ENCODE results near the gene RAB11FIP5.
"Not testable (repeated sequence)": the region's sequence is repeated elsewhere in the genome, so short reads cannot be mapped to it uniquely, and the experiment has no call there.

The RAB11FIP5 gene

DNA sequence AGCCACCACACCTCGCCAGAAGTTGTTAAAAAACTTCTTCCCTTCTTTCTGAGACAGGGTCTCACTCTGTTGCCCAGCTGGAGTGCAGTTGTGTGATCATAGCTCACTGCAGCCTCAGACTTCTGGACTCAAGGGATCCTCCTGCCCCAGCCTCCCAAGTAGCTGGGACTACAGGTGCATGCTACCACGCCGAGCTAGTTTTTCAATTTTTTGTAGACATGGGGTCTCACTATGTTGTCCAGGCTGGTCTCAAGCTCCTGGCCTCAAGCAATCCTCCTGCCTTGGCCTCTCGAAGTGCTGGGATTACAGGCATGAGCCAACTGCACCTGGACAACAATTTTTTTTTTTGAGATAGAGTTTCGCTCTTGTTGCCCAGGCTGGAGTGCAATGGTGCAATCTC is 47.7 kb downstream of the RAB11FIP5 start:
- not testable (repeated sequence) for DNase-seq

DNA sequence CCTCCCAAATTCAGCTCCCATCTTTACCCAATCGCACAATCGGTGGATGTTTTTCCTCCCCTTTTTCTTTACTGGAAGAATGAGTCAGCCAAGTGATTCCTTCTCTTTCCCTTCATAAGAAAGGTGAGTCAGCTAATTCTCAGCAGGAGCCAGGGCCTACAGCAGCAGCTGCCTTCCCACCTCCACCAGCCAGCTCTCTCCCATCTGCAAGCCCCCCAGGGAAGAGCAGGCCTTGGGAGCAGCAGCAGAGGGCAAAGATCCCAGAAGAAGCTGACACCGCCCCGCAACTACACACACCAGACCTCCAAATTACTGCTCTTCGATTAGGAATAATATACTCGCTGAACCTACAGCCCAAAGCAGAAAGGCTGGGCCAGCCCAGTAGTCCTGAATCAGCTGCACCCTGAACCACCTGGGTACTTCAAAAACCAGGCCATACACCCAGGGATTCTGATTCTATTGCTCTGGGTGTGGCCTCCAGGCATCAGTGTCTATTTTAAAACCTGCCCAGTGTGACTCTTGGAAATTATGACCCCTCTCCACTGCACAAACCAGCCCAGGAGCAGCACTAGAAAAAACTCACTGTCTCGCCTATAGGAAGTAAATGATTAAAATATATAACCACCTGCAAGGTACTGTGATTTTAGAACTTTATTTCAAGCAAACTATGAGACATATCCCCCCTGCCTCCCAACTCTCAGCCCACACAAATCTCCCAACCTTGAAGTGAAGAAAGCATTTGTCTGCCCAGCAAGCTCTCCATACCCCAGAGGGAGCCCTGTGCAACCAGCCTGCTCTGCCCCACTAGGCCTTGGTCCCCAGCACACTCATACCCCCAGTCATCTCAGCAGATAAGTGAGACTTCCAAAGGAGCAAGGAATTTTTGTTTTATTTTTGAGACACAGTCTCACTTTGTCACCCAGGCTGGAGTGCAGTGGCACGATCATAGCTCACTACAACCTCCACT is 48.6 kb downstream of the RAB11FIP5 start:
- no peak for DNase-seq

DNA sequence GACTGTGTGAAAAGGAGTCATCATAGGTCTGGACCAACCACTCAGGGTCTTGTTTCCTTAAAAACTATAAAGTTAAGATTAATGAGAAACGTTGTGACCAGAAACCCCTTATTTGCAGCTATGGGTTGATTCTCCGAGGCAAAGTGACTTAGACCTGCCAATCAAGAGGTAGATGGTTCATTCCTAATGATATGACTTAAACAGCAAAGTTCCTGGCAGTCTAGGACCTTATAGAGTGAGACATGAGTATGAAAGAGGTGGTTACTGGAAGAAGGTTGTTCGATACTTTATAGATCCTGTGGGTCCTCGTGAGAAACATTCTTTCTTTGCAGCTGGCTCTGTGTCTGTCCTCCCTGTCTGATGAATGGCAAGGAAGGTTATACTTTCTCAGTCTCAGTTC is 49.3 kb downstream of the RAB11FIP5 start:
- DNase-seq = no peak

DNA sequence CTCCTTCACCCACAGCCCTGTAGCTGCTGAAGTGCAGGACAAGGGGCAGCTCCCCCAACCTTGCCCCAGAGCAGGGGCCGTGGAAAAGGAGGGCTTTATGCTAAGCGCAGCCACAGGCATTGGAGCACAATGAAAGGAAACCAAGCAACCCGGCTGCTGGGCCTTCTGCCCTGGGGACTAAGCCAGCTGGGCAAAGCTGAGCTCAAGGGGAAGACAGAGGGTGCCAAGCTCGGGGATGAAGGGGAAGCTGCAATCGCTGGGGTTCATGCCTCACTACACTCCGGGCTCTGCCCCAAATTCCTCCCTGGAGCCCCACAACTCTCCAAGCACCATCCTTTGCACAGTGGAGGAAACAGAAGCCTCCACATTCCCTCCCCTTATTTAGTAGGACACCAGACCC is 53.6 kb downstream of the RAB11FIP5 start:
- DNase-seq = no peak

DNA sequence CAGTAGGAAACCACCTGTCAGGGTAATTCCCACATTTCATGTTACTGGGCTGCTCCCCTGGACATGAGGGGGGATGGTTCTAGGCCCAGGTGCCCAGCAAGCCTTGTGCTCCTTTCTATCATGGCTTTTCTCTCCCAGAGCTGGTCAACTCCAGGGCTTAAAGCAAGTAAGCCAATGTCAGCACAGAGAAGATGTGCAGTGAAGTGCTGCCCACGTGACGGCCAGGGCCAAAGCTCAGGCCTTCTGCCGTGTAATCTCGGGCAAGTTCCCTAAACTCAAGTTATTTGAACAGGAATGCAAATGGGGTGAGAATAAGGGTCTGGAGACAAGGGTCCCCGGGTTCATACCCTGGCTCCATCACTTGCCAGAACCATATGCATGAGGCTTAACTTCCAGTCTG is 57.8 kb downstream of the RAB11FIP5 start:
- no peak for DNase-seq

DNA sequence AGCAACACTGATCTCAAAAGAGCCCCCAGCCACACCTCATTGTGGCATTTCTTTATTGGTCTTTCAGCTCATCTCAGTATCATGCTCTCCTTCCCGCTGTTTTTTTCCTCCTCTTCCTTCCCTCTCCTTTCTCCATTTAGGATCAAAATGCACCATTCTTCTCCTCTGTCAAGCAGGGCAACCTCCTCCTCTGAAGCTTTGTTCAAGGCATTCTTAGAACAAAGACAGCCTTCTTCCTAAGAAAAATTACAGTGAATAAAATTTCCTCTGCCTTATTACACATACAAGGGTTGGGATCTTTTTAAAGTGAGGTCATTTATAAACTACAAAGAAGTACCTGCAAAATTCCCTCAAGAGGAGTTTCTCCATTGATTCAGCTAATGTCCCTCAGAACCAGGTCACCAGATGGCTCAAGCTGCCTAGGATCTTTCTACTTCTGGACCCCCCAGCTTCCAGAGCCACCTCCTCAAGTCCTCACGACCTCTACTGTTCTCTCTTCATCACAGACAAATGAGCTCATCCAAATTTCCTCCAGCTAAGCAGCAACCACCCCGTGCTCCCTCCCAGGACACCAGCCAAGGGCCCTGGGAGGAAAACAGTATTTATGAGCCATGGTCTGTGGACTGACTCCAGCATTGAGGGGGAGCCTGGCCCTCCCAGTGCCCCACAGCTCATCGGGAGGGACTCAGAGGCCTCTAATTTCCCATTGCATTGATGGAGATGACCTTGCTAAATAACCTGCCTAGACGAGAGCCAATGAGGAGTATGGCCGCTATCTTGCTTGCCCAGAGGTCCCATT is 59.2 kb downstream of the RAB11FIP5 start:
- no peak for DNase-seq

DNA sequence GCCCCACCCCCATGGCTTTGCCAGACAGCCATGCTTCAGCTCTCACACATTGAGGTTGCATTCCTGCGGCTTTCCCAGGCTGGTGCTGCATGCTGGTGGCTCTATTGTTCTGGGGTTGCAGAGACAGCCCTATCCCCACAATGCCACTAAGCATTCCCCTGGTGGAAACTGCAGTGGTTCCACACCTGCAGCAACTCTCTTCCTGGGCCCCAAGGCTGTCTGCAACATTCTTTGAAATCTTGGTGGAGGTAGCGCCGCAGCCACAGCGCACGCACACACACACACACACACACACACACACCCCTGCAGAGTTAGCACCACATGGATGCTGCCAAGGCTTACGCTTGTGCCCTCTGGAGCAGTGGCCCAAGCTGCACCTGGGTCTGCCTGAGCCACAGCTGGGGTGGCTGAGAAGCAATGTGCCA is 62.6 kb downstream of the RAB11FIP5 start:
- DNase-seq = no peak

DNA sequence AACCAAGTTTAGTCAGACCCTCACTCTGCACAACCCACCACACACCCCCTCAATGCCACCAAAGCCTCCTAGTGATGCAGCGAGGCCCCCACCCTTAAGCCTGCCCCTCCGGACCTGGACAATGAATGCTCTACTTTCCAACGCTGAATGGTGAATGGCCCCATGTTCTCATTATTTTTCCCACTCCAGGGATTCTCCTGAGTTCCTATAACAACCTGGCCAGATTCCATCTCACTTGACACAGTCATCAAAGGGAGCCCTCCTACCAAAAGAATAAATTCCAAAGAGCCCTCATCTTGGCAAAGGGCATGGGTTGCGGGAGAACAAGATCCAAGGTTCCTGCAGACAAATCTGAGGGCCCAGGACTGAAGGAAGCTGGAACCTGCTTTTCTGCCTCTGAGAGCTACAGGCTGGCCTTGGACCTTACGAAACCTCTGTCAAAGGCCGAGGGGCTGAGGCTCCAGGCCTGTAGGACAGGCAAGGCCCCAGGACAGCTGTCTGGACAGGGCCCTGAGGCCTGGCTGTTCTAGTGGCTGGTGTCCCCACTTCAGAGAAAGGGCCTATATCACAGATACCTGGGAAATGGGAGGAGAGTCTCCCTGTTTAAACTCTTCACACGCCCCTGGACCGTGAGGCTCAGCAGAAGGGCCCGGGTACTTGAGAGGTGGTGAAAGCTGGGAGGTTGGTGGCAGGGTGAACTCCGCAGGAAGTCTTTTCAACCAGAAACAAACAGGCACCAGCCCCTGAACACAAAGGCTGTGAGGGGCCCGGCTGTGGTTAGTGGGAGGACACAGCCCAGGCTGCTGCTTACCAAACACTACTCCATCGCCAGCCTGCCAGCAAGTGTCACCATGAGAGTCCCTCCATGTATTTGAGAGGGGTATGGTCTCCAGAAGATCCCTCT is 68.6 kb downstream of the RAB11FIP5 start:
- no peak for DNase-seq

DNA sequence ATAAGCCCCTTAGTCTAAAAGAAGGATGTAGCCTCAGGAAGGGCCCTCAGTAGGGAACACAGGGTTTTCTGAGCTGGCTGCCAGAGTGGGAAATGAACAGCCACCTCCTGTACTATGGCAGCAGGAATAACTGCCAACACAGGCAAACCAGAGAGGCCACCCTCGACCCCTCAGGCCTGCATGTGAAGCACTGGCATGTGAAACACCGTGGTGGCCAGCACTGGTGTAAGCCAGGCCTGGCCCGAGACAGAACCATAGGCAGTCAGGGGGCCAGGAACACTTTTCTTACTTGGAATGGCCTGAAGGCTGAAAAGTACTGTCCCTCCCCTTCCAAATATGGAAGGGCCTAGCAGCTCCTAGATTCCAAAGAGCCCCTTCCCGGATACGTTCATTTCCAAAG is 69.5 kb downstream of the RAB11FIP5 start:
- DNase-seq = no peak

DNA sequence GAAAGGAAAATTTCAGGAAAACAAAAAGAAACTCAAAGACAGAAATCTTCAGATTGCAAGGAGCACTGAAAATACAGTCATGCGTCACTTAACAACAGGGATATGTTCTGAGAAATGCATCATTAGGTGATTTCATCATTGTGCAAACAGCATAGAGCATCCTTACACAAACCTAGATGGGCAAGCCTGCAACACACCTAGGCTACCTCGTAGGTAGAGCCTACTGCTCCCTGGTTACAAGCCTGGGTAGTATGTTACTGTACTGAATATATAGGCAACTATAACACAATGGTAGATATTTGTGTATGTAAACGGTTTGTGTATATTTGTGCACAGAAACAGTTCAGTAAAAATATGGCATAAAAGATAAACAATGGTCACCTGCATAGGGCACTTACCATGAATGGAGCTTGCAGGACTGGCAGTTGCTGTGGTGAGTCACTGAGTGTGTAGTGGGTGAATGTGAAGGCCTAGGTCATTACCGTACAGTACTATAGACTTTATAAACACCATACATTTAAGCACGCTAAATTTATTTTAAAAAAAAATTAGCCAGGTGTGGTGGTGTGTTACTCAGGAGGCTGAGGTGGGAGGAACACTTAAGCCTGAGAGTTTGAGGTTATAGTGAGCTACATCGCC is 74.7 kb downstream of the RAB11FIP5 start:
- no peak for DNase-seq

DNA sequence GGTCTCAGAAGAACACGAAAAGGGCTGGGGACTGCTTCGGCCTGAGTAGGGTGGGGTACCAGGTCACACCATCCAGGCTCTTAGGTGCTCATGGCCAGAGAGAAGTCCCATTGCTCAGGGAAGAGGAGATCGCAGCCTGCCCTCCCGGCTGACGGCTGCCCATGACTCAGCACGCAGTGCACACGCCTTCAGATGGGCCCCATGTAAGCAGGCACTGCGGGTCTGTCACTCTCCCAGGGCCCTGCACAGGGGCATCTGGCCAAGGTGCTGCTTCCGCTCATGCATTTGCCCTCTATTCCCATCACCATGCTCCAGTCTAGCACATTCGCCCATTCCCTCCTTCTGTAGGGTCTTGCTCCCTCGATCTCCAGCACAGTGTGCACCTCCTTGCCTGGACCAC is 76.0 kb downstream of the RAB11FIP5 start:
- no peak for DNase-seq

DNA sequence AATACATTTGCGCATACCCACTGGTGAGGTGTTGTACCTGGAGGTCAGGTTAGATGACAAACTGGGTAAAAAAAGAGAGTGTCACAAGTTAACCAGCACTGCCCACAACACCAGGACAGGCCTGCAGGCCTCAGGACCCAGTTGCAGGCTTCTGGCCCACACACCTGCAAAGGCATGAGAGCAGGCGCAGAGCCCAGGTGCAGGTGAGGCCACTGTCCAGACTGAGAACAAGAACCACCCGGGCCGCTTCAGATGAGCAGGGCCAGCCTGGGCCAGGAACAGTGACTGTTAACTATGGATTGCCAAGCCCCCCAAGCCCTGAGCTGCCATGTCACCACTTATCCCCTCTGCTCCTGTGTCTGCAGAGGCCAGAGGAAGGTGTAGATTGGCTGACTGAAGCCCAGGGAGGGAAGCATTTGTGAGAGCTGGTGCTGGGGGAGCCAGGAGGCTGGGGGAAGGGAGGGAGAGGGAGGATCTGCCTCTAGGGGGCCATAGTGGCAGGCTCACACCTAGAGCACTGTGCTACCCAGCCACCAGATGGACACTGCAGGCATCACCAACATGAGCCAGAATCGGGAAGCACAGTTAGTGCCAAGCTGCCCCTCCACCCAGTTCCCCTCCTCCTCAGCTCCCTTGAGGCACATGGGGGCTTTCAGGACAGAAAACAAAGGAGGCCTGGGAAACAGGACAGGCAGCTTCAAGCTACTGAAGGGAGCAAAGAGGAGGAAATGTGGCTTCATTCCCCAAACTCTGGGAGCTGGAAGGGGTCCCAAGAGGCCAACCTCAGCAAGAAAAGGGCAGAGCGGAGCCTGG is 76.6 kb downstream of the RAB11FIP5 start:
- no peak for DNase-seq

DNA sequence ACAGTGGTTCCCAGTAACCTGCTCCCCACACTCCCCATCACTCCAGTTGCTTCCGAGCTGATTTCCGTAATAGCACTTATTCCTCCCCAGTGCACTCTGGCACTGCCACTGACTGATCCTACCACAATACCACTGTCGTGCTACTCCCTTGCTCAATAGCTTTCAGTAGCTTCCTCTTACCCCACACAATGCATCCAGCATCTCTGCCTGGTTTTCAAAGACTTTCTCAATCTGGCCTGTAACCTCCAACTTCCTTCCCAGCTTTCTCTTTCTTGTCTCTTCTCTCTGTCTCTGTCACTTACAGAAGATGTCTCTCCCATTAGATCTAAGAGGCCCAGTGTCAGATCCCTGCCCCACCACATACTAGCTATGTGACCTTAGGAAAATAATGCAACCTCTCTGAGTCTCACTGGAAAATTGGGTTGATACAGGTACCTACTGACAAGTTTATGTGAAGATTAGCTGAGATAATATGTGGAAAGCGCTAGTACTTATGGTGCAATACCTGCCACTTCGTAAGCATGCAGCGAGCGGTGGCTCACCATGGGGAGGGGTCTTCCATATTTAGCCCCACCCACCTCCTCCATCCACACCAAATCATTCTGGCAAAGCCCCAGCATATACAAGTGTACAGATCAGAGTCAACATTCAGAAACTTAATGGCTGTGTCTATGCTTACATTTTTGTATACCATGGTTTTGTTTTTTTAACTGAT is 77.9 kb downstream of the RAB11FIP5 start:
- no peak for DNase-seq

DNA sequence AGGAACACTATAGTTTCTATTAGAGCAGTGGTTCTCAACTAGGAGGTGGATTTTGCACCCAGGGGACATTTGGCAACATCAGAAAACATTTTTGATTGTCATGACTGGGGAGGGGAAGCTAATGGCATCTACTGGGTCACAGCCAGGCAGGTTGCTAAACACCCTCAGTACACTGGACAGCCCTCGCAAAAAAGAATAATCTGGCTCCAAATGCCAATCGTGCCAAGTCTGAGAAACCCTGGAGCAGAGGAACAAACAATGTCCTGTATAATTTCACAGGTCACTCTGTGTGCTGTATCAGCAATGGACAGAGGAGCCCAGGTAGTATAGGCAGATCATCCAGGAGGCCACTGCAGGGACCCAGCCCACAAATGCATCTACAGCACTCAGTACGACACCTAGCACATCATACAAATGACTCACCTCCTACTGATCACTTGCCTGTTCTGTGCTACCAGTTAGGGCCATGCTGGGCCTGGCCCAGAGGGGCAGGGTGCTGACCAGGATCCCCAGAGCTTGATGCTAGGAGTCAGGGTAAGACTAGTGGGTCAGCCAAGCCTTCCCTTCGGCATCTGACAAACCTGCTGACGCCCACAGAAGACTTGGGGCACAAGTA is 78.9 kb downstream of the RAB11FIP5 start:
- no peak for DNase-seq

DNA sequence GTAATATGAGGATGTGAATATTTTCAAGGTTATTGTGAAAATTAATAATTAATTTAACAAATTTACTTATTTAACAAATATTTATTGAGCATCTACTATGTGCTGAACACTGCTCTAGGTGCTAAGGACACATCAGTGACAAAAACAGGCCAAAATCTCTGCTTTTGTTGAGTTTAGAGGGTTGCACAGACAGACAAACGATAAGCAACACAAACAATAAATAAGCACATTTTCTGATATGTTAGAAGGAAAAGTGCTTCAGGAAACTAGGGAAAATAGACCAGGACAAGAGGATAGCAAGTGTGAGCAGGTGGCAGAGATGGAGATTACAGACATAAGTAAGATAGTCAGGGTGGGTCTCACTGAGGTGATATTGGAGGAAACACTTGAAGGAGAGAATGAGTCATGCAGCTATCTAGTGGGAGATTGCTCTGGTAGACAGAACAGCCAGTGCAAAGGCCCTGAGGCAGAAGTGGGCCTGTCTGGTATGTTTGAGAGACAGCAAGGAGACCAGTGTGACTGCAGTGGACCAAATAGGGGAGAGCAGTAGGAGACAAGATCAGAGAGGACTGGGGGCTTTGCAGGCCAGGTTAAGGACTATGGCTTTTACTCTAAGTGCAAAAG is 79.5 kb downstream of the RAB11FIP5 start:
- DNase-seq = no peak

DNA sequence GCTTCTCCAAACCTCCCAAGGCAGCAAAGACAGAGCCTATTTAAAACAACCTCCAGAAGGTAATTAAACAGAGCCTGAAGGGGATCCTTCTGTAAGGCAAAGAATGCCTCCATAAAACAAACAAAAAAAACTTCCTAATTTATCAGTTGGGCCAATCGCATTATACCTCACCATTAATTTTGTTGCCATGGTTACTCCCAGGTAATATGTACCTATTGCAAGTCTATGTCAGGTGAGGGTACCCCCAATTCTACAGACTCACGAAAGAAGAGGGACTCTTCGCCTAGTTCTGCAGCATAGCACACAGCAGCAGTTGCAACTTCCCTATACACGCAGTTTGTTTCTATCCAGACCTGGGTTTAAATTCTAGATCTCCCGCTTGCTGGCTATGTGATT is 80.0 kb downstream of the RAB11FIP5 start:
- no peak for DNase-seq

DNA sequence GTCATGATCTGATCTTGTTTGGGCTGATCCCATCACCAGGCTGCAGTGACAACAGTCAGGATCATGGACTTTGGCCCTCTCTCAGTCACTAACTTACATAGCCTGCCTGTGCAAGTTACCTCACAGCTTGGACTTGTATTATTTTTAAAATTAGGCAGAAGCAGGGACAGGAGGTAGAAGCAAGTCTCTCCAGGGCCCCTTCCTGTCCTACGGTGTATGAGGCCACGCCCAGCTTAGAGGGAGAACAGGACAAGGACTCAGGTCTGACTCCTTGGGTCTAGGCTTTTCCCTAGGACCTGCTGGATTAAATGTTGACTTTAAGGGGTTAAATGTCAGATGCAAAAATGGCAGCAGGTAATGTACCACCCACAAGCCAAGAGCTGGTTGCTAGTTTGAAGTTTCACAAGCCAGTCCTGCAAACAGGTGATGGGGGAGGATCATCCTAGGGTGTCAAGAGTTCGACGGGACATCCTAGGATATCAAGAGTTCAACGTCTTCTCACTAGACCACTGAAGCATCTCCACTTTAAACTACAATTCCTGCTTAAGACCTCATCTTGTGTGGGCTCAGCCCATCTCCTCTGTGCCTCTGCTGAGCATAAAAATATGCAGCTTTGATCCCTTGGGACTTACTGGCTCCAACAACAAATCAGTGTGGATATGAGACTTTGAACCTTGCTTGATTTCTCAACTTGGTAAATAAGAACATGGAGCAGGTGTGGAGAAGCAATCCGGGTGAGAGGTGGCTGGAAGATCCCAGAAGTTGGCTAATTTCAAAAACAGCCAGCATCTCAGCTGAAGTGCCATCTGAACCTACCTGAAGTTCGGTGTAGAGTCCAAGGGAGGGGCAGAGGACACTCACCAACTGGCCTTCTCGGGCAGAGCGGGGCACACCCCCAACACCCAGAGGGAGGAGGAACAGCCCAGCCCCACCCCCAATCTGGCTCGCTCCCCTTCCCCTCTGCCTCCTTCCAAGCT is 80.7 kb downstream of the RAB11FIP5 start:
- no peak for DNase-seq

DNA sequence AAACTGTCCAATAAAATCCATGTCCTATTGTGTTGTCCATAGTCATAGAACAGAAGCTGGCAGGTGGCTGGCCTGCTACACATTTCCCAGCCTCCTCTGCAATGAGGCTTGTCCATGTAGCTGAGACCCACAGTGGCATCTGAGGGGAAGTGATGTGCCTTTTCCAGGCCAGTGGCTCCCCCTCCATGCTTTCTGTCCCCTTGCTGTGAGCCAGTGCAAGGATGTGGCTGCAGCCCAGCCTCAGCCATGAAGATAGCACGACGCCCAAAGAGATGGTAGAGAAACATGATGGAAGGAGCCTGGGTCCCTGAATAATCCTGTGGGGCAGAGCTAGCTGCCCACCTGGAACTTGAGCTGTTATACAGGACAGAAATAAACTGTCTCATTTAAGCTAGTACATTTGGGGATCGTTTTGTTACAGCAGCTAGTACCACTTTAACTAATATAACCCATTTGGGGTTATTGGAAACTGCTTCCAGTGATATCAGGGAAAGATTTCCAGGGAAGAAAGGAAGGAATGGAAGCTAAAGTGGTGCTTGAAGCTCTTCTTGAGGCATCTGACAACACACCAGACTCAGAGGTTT is 81.6 kb downstream of the RAB11FIP5 start:
- no peak for DNase-seq
